ENCODE data around the gene DSG2. TPM values are rescaled to one million over a fixed set of nuclear protein-coding genes. Genes with fewer than 3 reads are reported as not detected.
A peak's percentile ranks its signal among the peaks of the same experiment; 100 is the strongest.

Gene DSG2
- total RNA-seq, 1 donor from 2014 or later, result 8.2 TPM

- Mint-ChIP-seq H3K4me1 (ENCODE audit: low read depth, unreplicated experiment) (no peaks in the 10 kb centered on the region), H3K27ac (ENCODE audit: unreplicated experiment) (no peak overlapping the region), H3K9me3 (ENCODE audit: unreplicated experiment) (no peaks in the 10 kb centered on the region), H3K36me3 (ENCODE audit: unreplicated experiment) (no peaks in the 10 kb centered on the region), H3K27me3 (ENCODE audit: unreplicated experiment) (peaks cover 2% of the 10 kb centered on the region), H3K4me3 (ENCODE audit: unreplicated experiment) (no peak overlapping the region)
- TF ChIP-seq, protein P1, sequence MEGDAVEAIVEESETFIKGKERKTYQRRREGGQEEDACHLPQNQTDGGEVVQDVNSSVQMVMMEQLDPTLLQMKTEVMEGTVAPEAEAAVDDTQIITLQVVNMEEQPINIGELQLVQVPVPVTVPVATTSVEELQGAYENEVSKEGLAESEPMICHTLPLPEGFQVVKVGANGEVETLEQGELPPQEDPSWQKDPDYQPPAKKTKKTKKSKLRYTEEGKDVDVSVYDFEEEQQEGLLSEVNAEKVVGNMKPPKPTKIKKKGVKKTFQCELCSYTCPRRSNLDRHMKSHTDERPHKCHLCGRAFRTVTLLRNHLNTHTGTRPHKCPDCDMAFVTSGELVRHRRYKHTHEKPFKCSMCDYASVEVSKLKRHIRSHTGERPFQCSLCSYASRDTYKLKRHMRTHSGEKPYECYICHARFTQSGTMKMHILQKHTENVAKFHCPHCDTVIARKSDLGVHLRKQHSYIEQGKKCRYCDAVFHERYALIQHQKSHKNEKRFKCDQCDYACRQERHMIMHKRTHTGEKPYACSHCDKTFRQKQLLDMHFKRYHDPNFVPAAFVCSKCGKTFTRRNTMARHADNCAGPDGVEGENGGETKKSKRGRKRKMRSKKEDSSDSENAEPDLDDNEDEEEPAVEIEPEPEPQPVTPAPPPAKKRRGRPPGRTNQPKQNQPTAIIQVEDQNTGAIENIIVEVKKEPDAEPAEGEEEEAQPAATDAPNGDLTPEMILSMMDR (IDR thresholded peaks at IDR 0.05; ENCODE audit: partially characterized antibody, unreplicated experiment), result no peak
- no peak for DNase-seq
These were observed 51.4 kb downstream of the DSG2 start for GRCh38 chr18:31549416-31549815.

- DNase-seq, result no peak
- TF ChIP-seq, protein P1 (IDR thresholded peaks at IDR 0.05; ENCODE audit: partially characterized antibody, unreplicated experiment), result no peak
- Mint-ChIP-seq H3K4me3 (ENCODE audit: unreplicated experiment) (no peak overlapping the region), H3K27ac (ENCODE audit: unreplicated experiment) (no peak overlapping the region), H3K36me3 (ENCODE audit: unreplicated experiment) (no peaks in the 10 kb centered on the region), H3K9me3 (ENCODE audit: unreplicated experiment) (no peaks in the 10 kb centered on the region), H3K27me3 (ENCODE audit: unreplicated experiment) (peaks cover 2% of the 10 kb centered on the region), H3K4me1 (ENCODE audit: low read depth, unreplicated experiment) (no peaks in the 10 kb centered on the region)
These were observed 53.9 kb downstream of the DSG2 start for GRCh38 chr18:31551883-31552282.

DNA sequence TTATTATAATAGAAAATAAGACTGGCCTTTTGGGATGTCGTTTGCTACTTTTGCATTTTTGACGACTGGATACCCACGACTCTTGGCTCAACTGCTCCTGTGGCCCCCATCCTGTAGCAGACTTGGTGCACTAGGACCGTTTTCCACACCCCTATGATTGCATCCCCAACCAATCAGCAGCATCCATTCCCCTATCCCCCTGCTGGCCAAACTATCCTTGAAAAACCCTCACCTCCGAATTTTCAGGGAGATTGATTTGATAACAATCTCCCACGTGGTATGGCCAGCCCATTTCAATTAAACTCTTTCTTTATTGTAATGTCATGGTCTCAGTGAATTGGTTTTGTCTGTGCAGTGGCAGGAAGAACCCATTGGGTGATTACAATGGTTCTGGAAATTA is 55.8 kb downstream of the DSG2 start:
- Mint-ChIP-seq H3K9me3 (ENCODE audit: unreplicated experiment) (no peaks in the 10 kb centered on the region), H3K4me1 (ENCODE audit: low read depth, unreplicated experiment) (no peaks in the 10 kb centered on the region), H3K27ac (ENCODE audit: unreplicated experiment) (no peak overlapping the region), H3K36me3 (ENCODE audit: unreplicated experiment) (no peaks in the 10 kb centered on the region), H3K4me3 (ENCODE audit: unreplicated experiment) (no peak overlapping the region), H3K27me3 (ENCODE audit: unreplicated experiment) (peaks cover 2% of the 10 kb centered on the region)
- DNase-seq, result no peak
- TF ChIP-seq, protein P1 (IDR thresholded peaks at IDR 0.05; ENCODE audit: partially characterized antibody, unreplicated experiment), result peak; percentile 17

- H3K4me3 Mint-ChIP-seq (ENCODE audit: unreplicated experiment), result no peak overlapping the region
- H3K36me3 Mint-ChIP-seq (ENCODE audit: unreplicated experiment), result no peaks in the 10 kb centered on the region
- H3K27ac Mint-ChIP-seq (ENCODE audit: unreplicated experiment), result no peak overlapping the region
- TF ChIP-seq, protein P1 (IDR thresholded peaks at IDR 0.05; ENCODE audit: partially characterized antibody, unreplicated experiment), result no peak
- no peaks in the 10 kb centered on the region for H3K4me1 Mint-ChIP-seq (ENCODE audit: low read depth, unreplicated experiment)
- peaks cover 2% of the 10 kb centered on the region for H3K27me3 Mint-ChIP-seq (ENCODE audit: unreplicated experiment)
- H3K9me3 Mint-ChIP-seq (ENCODE audit: unreplicated experiment), result no peaks in the 10 kb centered on the region
- DNase-seq, result no peak
These were observed 56.8 kb downstream of the DSG2 start for GRCh38 chr18:31554776-31555175.

GRCh38 chr18:31555971-31556747 is 58.2 kb downstream of the DSG2 start:
- no peaks in the 10 kb centered on the region for H3K4me1 Mint-ChIP-seq (ENCODE audit: low read depth, unreplicated experiment)
- H3K27ac Mint-ChIP-seq (ENCODE audit: unreplicated experiment), result no peak overlapping the region
- H3K9me3 Mint-ChIP-seq (ENCODE audit: unreplicated experiment), result no peaks in the 10 kb centered on the region
- H3K27me3 Mint-ChIP-seq (ENCODE audit: unreplicated experiment), result peaks cover 2% of the 10 kb centered on the region
- no peak for DNase-seq
- H3K36me3 Mint-ChIP-seq (ENCODE audit: unreplicated experiment), result no peaks in the 10 kb centered on the region
- no peak overlapping the region for H3K4me3 Mint-ChIP-seq (ENCODE audit: unreplicated experiment)
- TF ChIP-seq, protein P1 (IDR thresholded peaks at IDR 0.05; ENCODE audit: partially characterized antibody, unreplicated experiment), result peak; percentile 94
